GM23248 (cell line): ENCODE results near the gene NDUFA13.

Experiments
- EZH2 ChIP-seq: fragments of 200-600 bp; sonication (generic); IDR thresholded peaks from 2 replicates; pipeline ENCODE4 v1.6.1; 2018; ENCODE audit warnings: antibody characterized with exemption, mild to moderate bottlenecking; ENCODE audit not compliant: insufficient read depth, poor library complexity, severe bottlenecking
- EZH2phosphoT487 ChIP-seq: fragments of 200-600 bp; sonication (generic); IDR thresholded peaks from 2 replicates; pipeline ENCODE4 v1.6.1; 2018; ENCODE audit warnings: antibody characterized with exemption, moderate library complexity, mild to moderate bottlenecking, low read depth; ENCODE audit not compliant: insufficient read depth

- TF ChIP-seq EZH2 (no peak), EZH2phosphoT487 (no peak)
These were observed 46.8 kb downstream of the NDUFA13 start for GRCh38 chr19:19562665-19563347.
